Measurements from ENCODE around the gene IL16. TPM values are rescaled to one million over a fixed set of nuclear protein-coding genes. Genes with fewer than 3 reads are reported as not detected.

The IL16 gene
- total and polyA plus RNA-seq, 2 donors (not counting 1 experiment from before 2014, with no cell fraction given), result 181 to 287 TPM

- ChIA-PET CTCF (interaction anchor here (9.2 to 20.0 kb wide), 2 partner anchors 65 to 73 kb away, joined by 119 to 306 read pairs; no protein-coding TSS in a partner anchor), POLR2A (no interaction called here)
- Histone ChIP-seq H3K4me3 (ENCODE audit: control extremely low read depth in 1 of 5, extremely low read depth in 1 of 5, insufficient read depth in 1 of 5, low read depth in 2 of 5, low read length in 4 of 5) (no peak overlapping the region), H2AFZ (ENCODE audit: insufficient read depth, low read depth, low read length, poor library complexity, severe bottlenecking) (no peak overlapping the region), H3K79me2 (ENCODE audit: control insufficient read depth, insufficient read depth, low read length) (no peaks in the 10 kb centered on the region), H3K27ac (ENCODE audit: low read length in 2 of 2) (no peak overlapping the region), H3K4me2 (replicated peaks; ENCODE audit: low read depth, low read length, poor library complexity, severe bottlenecking) (no peak overlapping the region), H3K9ac (ENCODE audit: low read length) (no peak overlapping the region), H4K20me1 (ENCODE audit: control insufficient read depth, insufficient read depth, low read length, poor library complexity, severe bottlenecking) (no peaks in the 10 kb centered on the region), H3K27me3 (replicated peaks in 1 of 4; ENCODE audit: control extremely low read depth in 1 of 4, control insufficient read depth in 3 of 4, insufficient read depth in 4 of 4, low read length in 3 of 4) (no peaks in the 10 kb centered on the region), H3K9me3 (ENCODE audit: control extremely low read depth in 1 of 3, control insufficient read depth in 2 of 3, insufficient read depth in 1 of 3, low read length in 2 of 3) (no peaks in the 10 kb centered on the region), H3K36me3 (replicated peaks in 1 of 2; ENCODE audit: control extremely low read depth in 1 of 2, control insufficient read depth in 1 of 2, extremely low read depth in 1 of 2, insufficient read depth in 2 of 2, low read length in 1 of 2) (no peaks in the 10 kb centered on the region), H3K4me1 (ENCODE audit: control insufficient read depth in 2 of 2, insufficient read depth in 2 of 2, low read length in 2 of 2) (no peaks in the 10 kb centered on the region)
- Mint-ChIP-seq H3K27me3 (no peaks in the 10 kb centered on the region), H3K4me3 (no peak overlapping the region), H3K9me3 (ENCODE audit: insufficient read depth) (no peaks in the 10 kb centered on the region), H3K4me1 (peaks cover 7% of the 10 kb centered on the region), H3K27ac (no peak overlapping the region)
- ATAC-seq (ENCODE audit: low read depth) (no peak), DNase-seq (no peak)
- no peak for TF ChIP-seq EZH2 (IDR thresholded peaks at IDR 0.05; ENCODE audit: borderline replicate concordance, insufficient read depth, low read depth, low read length, poor library complexity, severe bottlenecking)
- no peak for TF ChIP-seq CTCF (IDR thresholded peaks at IDR 0.05)
- intact Hi-C loops (cut with micrococcal nuclease), result no loop called here
- WGBS (ENCODE audit: insufficient coverage), result 100% methylated on average over 4 of the region's 4 CpGs
These were observed 143.2 kb downstream of the IL16 start for GRCh38 chr15:81339851-81340250.

DNA sequence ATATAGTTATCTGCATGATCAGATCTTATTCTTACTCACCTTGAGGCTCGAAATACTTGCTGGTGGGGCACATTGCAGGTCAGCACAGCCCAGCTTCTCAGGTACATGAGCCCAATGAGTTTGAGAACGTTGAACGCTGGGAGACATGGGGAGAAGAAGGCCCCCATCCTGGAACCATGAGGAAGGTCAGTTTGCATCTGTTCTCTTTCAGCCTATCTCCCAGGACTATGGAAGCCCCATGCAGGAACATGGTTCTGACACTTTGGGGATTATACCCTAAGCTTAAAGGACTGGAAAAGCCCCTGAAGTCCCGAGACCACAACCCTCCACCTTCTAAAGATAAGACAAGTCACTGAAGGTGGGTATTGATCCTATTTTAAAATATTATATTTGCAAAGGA, 144.7 kb downstream of the IL16 start:
- no peak for TF ChIP-seq CTCF (IDR thresholded peaks at IDR 0.05)
- peaks cover 3% of the 10 kb centered on the region for H3K27me3 Mint-ChIP-seq
- Histone ChIP-seq H3K4me1 (ENCODE audit: control insufficient read depth in 2 of 2, insufficient read depth in 2 of 2, low read length in 2 of 2) (no peaks in the 10 kb centered on the region), H3K27ac (ENCODE audit: low read length in 2 of 2) (no peak overlapping the region), H4K20me1 (ENCODE audit: control insufficient read depth, insufficient read depth, low read length, poor library complexity, severe bottlenecking) (no peaks in the 10 kb centered on the region), H3K36me3 (replicated peaks in 1 of 2; ENCODE audit: control extremely low read depth in 1 of 2, control insufficient read depth in 1 of 2, extremely low read depth in 1 of 2, insufficient read depth in 2 of 2, low read length in 1 of 2) (no peaks in the 10 kb centered on the region), H2AFZ (ENCODE audit: insufficient read depth, low read depth, low read length, poor library complexity, severe bottlenecking) (no peak overlapping the region), H3K4me2 (replicated peaks; ENCODE audit: low read depth, low read length, poor library complexity, severe bottlenecking) (no peak overlapping the region), H3K79me2 (ENCODE audit: control insufficient read depth, insufficient read depth, low read length) (no peaks in the 10 kb centered on the region), H3K9ac (ENCODE audit: low read length) (no peak overlapping the region), H3K4me3 (ENCODE audit: control extremely low read depth in 1 of 5, extremely low read depth in 1 of 5, insufficient read depth in 1 of 5, low read depth in 2 of 5, low read length in 4 of 5) (no peak overlapping the region), H3K9me3 (ENCODE audit: control extremely low read depth in 1 of 3, control insufficient read depth in 2 of 3, insufficient read depth in 1 of 3, low read length in 2 of 3) (no peaks in the 10 kb centered on the region), H3K27me3 (replicated peaks in 1 of 4; ENCODE audit: control extremely low read depth in 1 of 4, control insufficient read depth in 3 of 4, insufficient read depth in 4 of 4, low read length in 3 of 4) (no peaks in the 10 kb centered on the region)
- H3K27ac Mint-ChIP-seq, result no peak overlapping the region
- no peaks in the 10 kb centered on the region for H3K9me3 Mint-ChIP-seq (ENCODE audit: insufficient read depth)
- WGBS (ENCODE audit: insufficient coverage), result 94% methylated on average over 2 of the region's 4 CpGs
- H3K4me1 Mint-ChIP-seq, result peaks cover 5% of the 10 kb centered on the region
- ChIA-PET CTCF (interaction anchor here (0.7 to 1.6 kb wide), 3 partner anchors 61 to 75 kb away, joined by 4 to 12 read pairs (median 6); no protein-coding TSS in a partner anchor), POLR2A (no interaction called here)
- intact Hi-C loops (cut with micrococcal nuclease), result no loop called here
- ATAC-seq (ENCODE audit: low read depth), result no peak
- no peak for DNase-seq
- H3K4me3 Mint-ChIP-seq, result no peak overlapping the region
